Activated CD4-positive, alpha-beta T cell treated with anti-CD3 and anti-CD28 coated beads, Interleukin-2, Interleukin-6, amounts not matched to agents 100 ng/mL and 50 ng/mL, durations not matched to agents 16 hours and 8 hours (primary cell): ENCODE results near the gene ZNF865.
A peak's percentile ranks its signal among the peaks of the same experiment; 100 is the strongest.
"Not testable (repeated sequence)": the region's sequence is repeated elsewhere in the genome, so short reads cannot be mapped to it uniquely, and the experiment has no call there.

ENCODE experiments used
- DNase-seq: peaks from one replicate; pipeline ENCODE4 v3.0.0-alpha.2; 2020

ZNF865 gene

DNA sequence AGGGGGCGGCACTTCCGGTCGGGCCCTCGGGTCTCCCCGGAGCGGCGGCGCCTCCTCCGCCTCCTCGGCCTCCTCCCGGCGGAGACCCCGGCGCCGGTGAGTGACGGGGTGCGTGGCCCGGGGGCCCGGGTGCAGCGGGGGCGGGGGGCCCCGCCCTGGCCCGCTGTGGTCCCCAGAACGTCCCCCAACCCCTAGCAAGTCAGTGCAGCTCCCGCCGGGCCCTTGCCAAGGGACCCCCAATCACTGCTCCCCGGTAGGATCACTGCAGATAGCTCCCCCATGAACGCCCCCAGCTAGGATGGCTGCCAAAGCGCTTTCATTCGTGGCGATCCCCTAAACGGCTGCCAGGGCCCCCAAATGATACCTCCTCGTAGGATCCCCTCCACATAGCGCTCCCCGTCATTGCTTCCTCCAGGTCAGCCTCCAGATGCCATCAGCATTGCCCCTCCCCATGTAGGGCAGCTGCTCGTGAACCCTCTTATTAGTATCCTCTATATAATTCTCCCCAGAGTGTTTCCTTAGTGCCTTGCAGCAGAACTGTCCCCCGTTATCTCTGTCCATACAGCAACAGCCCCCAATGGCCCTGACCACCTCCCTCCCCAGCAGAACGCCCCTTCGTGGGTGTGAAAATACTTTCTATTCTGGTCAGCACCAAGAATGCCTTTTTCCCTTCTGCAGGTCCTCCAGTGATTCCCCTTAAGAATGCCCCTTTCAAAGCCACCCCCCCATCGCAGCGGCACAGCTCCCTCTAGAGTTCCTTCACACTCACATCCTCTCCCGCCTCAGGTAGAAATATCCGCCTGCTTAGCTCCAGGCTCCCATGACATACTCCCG lies at the start of gene ZNF865:
Gene ZNF865 (plus strand): TSS at position 11 of the 834 bp plus-strand sequence. CDS start 7,972 bp downstream, outside the sequence.
- peak; percentile 80 for DNase-seq

DNA sequence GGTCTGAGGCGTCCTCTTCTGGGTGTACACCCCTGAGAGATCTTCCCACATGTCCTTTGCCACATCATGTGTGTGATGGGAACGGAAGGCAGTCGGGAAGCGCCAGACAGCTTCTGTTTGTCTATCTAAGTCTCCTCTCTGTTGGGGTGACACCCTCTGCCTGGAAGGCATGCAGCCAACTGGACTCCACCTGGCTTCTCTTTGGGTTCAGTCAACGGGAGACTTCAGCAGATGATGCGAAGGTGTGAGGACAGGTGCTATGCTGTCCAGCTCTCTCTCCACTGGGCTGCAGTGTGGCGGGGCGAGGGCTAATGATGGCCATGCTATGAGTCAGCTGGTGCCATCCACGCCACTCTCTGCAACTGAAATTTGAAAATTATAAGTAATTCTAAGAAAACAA lies 45.8 kb upstream of the ZNF865 start:
- no peak for DNase-seq

DNA sequence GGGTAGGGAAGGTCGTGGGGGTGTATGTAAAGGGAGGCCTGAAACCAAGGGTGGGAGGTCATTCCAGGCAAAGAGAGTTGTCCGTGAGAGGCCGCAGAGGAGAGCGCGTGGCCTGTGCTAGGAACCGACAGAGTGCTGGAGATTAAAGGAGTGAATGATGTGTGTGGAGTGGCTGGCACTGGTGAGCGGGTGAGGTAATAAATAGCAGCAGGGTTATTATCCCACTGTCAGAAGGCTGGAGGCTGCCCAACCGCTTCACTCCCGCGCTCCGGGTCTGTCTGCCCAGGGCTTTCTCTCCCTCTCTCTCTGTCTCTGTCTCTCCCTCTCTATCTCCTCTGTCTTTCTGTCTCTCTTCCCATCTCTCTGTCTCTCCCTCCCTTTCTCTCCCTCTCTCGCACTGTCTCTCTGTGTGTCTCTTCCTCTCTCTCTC lies 42.2 kb upstream of the ZNF865 start:
- no peak for DNase-seq

DNA sequence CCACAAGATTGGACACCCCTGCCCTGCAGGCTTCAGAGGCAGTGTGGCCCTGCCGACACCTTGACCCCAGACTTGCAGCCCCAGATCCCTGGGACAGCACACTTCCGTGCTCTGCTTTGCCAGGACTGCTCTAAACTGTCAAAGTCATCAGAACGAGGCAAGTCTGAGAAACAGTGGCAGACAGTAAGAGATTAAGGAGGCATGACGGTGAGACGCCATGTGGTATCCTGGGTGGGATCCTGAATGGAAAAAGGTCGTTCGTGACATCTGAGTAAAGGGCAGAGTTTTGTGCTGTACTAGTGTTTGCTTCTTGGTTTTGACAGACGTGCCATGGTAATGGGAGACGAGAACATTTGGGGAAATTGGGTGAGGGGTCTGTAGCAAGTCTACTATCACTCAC lies 38.6 kb upstream of the ZNF865 start:
- DNase-seq: no peak

DNA sequence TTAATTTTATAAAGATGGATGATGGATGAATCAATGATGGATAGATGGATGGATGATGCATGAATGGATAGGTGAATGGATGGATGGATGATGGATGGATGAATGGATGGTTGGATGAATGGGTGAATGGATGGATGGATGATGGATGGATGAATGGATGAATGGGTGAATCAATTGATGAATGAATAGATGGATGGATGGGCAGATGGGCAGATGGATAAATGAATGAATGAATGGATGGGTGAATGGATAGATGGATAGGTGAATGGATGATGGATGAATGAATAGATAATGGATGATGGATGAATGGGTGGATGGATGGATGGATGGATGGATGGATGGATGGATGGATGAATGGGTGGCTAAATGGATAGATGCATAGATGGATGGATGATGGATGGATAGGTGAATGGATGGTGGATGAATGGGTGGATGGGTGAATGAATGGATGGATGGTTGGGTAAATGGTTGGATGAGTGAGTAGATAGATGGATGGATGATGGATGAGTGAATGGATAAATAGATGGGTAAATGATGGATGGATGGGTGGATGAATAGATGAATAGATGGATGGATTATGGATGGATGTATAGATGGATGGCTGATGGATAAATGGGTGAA lies 37.6 kb upstream of the ZNF865 start:
- DNase-seq: no peak

DNA sequence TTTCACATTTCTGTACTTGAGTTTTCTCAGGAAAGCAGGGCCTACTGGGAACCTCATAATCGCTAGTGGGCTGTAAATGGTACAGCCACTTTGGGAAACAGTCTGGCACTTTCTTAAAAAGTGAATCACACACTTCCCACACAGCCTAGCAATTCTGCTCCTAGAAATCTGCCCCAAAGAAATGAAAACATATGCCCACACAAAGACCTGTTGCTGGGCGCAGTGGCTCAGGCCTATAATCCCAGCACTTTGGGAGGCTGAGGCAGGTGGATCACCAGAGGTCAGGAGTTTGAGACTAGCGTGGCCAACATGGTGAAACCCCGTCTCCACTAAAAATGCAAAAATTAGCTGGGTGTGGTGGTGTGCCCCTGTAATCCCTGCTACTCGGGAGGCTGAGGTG lies 36.0 kb upstream of the ZNF865 start:
- not testable (repeated sequence) for DNase-seq

DNA sequence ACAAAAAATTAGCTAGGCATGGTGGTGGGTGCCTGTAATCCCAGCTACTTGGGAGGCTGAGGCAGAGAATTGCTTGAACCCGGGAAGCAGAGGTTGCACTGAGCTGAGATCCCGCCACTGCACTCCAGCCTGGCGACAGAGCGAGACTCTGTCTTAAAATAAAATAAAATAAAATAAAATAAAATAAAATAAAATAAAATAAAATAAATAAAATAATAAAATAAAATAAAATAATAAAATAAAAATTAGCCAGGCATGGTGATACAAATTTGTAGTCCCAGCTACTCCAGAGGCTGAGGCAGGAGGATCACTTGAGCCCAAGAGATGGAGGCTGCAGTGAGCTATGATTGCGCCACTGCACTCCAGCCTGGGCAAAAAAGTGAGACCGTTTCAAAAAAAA lies 31.5 kb upstream of the ZNF865 start:
- not testable (repeated sequence) for DNase-seq

DNA sequence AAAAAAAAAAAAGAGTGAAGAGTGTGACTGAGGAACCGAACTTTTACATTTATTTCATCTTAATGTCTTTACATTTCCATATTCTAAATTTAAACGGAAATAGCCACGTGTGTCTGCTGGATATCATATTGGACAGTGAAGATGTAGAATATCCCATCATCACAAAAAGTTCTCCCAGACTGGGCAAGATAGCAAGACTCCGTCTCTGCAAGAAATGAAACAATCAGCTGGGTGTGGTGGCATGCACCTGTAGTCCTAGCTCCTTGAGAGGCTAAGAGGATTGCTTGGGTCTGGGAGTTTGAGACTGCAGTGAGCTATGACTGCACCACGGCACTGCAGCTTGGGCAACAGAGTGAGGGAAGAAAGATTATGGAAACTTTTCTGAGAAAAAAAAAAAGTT lies 28.7 kb upstream of the ZNF865 start:
- no peak for DNase-seq

DNA sequence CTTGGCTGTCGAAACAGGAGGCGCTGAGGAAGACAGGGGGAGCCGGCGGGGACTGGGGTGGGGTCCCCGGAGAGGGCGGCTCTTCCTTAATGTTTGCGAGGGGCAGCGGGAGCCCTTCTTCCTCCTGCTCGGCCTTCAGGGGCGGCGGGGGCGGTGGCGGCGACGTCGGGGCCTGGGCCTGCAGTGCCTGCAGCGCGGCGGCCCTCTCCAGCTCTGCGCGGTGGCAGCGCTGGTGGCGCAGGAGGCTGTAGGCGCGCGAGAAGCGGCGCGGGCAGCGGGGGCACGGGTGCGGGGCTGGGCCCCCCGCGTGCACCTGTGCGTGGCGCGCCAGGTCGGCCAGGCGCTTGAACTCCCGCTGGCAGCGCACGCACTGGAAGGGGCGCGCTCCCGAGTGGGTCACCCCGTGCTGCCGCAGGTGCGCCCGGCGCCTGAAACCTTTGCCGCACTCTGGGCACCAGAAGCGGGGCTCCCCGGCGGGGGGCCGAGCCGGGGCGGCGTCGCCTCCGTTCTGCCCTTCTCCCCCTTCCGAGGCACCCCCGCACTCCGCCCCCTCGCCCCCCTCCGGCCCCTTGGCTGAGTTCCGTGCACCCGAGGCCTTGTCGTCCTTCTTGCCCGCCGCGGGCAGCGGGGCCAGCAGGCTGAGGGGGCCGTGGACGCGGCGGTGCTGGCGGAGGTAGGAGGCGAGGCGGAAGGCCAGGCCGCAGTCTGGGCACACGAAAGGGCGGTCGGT lies 27.3 kb upstream of the ZNF865 start:
- DNase-seq: no peak

DNA sequence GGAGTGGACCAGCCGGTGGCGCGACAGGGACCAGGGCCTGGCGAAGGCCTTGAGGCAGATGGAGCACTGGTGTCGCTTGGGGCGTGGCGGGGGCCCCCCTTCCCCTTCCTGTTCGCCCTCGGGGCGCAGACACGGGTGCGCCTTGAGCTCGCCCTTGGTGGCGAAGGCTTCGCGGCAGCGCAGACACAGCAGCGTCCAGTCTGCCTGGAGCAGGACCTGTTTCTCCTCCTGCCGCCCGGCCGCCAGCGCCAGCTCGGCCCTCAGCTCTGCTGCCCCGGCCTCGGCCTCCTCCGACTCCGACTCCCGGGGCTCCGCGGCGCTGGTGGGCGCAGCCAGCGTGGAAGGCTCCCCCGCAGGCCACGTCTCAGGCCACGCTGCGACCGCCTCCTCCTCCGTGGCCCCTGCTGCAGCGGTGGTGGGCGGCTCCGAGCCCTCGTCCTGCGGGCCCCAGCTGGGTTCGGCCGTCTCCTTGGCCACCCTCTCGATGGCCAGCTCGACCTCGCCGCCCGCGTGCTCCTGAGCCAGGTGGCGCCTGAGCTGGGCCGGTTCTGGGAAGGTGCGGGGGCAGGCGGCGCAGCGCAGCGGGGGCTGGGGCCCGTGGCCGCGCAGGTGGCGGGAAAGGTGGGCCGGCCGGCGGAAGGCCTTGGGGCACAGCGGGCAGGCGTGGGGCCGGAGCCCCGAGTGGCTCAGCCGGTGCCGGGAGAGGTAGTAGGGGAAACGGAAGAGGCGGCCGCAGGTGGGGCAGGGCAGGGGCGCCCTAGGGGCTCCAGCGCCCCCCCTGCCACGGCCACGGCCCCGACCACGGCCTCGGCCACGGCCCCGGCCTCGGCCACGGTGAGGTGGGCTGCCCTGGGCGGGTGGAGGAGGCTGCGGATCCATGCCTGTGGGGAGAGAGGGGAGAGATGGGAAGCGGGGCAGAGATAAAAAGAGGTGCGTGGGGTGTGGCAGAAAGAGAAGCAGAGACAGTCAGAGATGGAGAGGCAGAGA lies 26.4 kb upstream of the ZNF865 start:
- no peak for DNase-seq

DNA sequence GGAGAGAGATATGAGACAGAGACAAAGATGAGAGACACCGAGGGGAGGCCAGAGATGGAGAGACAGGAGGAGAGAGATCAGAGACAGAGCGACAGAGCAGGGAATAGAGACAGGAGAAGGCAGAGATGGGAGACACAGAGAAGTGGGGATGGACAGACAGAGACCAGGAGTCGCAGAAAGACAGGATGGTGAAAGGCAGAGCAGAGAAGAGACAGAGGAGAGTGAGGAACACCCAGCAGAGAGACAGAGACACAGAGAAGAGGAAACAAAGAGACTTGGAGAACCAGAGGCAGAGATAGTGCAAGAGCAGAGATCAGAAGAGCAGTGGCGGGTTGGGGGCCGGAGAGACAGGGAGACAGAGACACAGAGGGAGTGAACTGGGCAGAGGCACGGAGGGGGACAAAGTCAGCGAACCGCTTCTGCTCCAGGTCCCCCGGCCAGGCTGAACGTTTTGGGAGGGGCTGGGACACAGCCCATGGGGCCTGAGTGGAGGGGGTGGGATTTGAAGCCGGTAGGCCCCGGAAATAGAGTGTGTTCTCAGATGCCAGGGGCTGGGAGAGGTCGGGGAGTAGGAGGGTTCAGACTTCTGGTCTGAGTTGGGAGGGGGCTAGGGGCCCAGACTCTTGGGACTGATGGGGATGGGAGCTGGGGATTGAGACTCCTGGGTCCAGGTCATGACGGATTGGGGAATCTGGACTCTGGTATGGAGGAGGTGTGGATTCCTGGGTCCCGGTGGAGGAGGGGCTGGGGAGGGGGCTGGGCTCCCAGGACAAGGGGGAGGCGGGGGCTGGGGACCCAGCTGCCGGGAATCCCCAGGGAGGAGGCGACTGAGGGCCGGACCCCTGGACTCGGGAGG lies 25.5 kb upstream of the ZNF865 start:
- no peak for DNase-seq

DNA sequence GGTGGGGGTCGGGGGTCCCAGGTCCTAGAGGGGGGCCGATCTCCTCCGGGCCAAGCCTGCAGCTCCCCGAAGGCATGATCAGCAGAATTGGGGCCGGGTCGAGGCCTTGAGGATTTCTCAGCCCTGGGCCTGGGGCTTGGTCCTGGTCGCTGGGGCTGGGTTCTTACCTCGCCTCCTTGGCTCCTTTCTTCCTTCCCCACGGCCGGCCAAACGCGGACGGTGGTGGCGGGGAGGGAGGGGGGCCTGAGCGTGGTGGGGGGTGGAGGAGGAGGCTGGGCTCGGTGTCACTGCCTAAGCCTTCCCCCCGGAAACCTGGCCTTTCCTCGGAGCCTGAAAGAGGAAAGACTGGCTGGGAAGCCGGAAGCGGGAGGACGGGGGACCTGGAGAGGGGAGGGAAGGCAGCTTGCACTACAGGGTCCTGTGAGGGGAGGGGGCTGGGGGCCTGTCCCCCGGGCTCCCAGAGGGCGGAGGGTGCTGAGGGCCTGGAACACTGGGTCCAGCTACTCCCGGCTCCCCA lies 24.8 kb upstream of the ZNF865 start, which contains the start of gene ZNF579:
Gene ZNF579 (minus strand): TSS at position 221 of the 517 bp plus-strand sequence. CDS start 1,209 bp downstream, outside the sequence.
- peak; percentile 88 for DNase-seq

DNA sequence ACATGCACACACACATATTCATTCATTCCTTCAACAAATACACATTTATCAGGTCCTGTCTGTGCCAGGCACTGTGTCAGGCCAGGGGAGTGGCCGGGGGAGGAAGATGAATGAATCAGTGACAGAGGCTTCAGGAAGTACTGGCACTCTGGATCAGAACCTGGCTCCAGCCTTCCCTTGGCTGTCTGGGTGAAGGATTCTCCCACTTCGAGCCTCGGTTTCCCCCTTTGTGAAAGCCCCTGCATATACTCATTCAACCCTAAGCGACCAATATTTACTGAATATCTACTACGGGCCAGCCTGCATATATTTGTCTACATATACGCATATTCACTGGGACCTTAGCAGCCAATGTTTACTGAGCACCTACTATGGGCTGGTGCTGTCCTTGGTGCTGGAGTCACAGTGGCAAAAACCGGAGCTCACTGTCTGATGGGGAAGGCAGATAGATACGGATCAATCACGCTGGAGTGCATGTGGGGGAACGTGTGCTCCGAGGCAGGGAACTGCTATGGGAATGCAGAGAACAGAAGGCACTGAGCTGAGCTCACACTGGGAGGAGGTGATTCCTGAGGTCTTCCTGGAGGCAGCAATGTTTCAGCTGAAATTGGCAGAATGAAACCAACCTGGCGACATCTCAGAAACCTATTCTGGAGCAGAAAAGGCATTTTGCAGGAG lies 24.2 kb upstream of the ZNF865 start:
- peak; percentile 25 for DNase-seq

DNA sequence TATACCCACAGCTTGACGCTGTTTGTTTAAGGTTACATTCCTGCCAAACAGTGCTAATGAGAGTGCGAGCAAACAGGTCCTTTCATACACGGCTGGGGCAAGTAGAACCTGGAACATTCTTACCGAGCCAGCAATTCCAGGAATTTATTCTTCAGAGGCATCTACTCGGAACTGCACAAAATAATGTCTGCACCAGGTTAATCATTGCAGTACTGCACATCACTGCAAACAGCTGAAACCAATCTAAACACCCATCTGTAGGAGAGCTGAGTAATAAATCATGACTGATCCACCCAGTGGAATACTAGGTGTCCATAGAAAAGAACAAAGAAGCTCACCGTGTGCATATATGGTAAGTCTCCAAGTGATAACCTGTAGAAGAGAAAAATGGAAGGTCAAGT lies 23.6 kb upstream of the ZNF865 start:
- DNase-seq: no peak

DNA sequence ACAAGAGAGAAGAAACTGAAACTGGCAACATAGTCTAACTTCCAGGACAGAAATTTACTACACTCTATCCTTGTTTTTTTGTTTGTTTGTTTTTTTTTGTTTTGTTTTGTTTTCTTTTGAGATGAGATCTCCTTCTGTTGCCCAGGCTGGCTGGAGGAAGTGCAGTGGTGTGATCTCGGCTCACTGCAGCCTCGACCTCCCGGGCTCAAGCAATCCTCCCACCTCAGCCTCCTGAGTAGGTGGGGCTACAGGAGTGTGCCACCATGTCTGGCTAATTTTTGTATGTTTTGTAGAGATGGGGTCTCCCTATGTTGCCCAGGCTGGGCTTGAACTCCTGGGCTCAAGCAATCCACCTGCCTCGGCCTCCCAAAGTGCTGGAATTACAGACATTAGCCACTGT lies 23.2 kb upstream of the ZNF865 start:
- DNase-seq: not testable (repeated sequence)

DNA sequence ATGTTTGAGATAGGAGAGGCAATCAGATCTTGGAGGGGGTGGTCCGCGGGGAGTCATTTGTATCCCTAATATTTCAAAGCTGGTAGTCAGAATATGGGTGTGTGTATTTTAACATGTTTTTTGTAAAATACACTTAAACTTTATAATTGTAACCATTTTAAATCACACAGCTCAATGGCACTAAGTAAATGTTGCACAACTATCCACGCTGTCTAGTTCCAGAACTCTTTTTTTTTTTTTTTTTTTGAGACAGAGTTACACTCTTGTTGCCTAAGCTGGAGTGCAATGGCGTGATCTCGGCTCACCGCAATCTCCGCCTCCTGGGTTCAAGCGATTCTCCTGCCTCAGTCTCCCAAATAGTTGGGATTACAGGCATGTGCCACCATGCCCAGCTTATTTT lies 21.6 kb upstream of the ZNF865 start:
- DNase-seq: not testable (repeated sequence)

DNA sequence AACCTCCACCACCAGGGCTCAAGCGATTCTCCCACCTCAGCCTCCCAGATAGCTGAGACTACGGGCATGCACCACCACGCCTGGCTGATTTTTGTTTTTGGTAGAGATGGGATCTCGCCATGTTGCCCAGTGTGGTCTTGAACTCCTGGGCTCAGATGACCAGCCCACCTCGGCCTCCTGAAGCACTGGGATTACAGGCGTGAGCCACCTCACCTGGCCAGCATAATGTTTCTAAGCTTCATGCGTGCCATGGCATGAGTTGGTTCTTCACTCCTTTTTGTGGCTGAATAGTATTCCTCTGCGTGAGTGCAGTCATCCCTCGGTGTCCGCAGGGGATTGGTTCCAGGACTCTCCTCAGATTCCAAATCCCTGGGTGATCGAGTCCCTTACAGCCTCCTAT lies 20.6 kb upstream of the ZNF865 start:
- DNase-seq: no peak

DNA sequence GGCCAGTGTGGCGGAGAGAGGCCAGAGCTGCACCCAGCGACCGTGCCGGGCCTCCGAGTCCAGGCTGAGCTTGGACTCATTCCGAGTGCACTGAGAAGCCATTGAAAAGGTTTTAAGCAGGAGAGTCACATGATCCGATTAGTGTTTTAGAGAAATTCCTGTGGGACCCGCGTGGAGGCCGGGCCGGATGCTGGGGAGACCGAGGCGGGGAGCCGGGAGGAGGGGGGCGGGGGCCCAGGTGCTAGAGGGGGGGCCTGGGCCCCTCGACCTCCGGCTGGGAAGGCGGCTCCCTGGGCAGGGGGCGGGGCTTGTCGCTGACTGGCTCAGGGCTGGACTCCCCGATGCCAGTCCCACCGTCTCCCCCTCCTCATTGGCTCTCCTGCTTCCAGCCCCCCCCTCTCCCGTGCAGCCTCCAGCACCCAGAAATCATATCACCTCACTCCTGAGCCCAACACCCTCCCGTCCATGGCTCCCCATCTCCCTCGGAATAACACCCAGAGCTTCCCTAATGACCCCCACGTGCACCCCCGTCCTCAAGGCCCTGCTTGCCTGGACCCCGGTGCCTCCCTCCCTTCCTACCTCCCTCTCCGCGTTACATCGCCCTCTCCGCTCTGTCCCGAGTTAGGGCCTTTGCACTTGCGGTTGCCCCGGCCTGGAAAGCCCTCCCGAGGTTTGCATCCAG lies 19.6 kb upstream of the ZNF865 start:
- DNase-seq: peak; percentile 24

DNA sequence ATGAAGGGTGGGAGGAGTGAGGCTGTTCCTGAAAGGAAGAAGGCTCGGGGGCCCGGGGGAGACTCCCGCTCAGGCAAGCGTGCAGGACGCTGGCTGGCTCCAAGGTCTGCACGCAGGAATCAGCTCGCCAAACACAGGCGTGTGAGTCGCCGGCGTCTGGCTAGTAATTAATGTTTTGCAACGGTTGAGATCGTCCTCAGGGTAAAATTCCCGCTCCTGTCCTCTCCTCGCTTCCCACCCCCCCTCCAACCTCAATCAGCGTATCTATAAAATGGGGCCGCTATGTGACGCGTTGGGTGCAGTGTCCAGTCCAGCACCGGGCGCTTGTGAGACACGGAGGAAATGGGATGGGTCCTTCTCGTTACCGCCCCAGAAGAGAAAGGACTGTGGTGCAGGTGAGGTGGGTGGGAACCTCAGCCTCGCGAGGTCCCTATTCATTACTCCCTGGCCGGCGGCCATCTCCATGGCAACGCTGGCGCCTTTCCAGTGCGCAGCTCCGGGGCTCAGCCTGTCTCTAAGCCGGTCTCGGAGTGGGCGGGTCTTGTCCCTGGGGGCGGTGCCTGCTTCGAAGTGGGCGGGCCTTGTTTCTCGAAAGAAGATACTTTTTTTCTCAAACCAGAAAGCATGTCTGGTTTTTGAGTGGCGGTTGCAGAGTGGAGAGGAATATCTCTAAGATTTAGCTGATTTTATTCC lies 18.3 kb upstream of the ZNF865 start:
- peak; percentile 89 for DNase-seq
